ENCODE measurements around the gene HELQ.

The HELQ gene

DNA sequence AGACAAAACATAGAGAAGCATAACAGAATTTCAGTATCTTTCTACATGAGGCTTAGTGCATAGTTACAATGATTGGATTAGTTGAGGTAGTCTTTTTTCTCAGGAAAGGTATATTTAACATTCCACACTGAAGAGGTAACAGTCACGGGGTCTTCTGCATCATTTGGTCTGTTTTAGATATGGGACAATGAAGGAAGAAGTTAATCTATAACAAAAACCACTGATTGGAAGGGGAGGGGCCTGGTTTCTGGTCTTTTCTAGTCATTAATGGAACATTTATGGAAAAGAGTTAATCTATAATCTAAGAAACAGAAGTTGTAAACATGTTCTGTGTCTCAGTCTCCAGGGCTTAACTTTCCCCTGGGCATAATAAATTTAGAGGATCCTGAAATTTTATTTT, 83.7 kb downstream of the HELQ start:
- no peaks in the 10 kb centered on the region for H3K79me1 ChIP-seq (replicated peaks; ENCODE audit: low read length, poor library complexity, severe bottlenecking)
- no peak overlapping the region for H2BK15ac ChIP-seq (ENCODE audit: low read depth, poor library complexity, severe bottlenecking)
- H3K27ac ChIP-seq (ENCODE audit: low read length, poor library complexity, severe bottlenecking): no peak overlapping the region
- H3K23ac ChIP-seq (ENCODE audit: low read length in 2 of 2): no peak overlapping the region
- no peak for DNase-seq
- no peak overlapping the region for H2BK120ac ChIP-seq (ENCODE audit: low read depth, low read length)
- H3K18ac ChIP-seq (ENCODE audit: low read depth in 1 of 2, low read length in 2 of 2): no peak overlapping the region
- WGBS: 86% methylated on average over 1 of the region's 1 CpG
- H2AFZ ChIP-seq (ENCODE audit: low read depth, low read length): no peak overlapping the region
- no peak overlapping the region for H2BK12ac ChIP-seq (ENCODE audit: low read length in 2 of 2)
- no peak overlapping the region for H3K4ac ChIP-seq (ENCODE audit: low read depth in 1 of 2, low read length in 2 of 2)
- no peak overlapping the region for H4K91ac ChIP-seq (ENCODE audit: low read length)
- H3K14ac ChIP-seq (ENCODE audit: low read length in 2 of 2): no peak overlapping the region
- H3K4me1 ChIP-seq (ENCODE audit: control insufficient read depth, insufficient read depth, low read depth, low read length): peaks cover 7% of the 10 kb centered on the region
- no peak overlapping the region for H3K4me2 ChIP-seq (ENCODE audit: low read length, poor library complexity, severe bottlenecking)
- no peak overlapping the region for H2AK5ac ChIP-seq (ENCODE audit: low read length, severe bottlenecking)
- no peak overlapping the region for H3K9ac ChIP-seq (ENCODE audit: low read length)
- H3K36me3 ChIP-seq (ENCODE audit: control insufficient read depth in 1 of 2, insufficient read depth in 2 of 2, low read depth in 1 of 2, low read length in 2 of 2): no peaks in the 10 kb centered on the region
- H2BK5ac ChIP-seq (ENCODE audit: low read depth, low read length, poor library complexity, severe bottlenecking): no peak overlapping the region
- H4K8ac ChIP-seq (ENCODE audit: low read length): no peak overlapping the region
- H3K9me3 ChIP-seq (ENCODE audit: control insufficient read depth, low read length): no peaks in the 10 kb centered on the region
- no peak overlapping the region for H3K4me3 ChIP-seq (ENCODE audit: insufficient read depth in 1 of 2, low read depth in 1 of 2, low read length in 2 of 2)
- H3K27me3 ChIP-seq (ENCODE audit: control insufficient read depth in 1 of 2, insufficient read depth in 1 of 2, low read length in 2 of 2): no peaks in the 10 kb centered on the region

DNA sequence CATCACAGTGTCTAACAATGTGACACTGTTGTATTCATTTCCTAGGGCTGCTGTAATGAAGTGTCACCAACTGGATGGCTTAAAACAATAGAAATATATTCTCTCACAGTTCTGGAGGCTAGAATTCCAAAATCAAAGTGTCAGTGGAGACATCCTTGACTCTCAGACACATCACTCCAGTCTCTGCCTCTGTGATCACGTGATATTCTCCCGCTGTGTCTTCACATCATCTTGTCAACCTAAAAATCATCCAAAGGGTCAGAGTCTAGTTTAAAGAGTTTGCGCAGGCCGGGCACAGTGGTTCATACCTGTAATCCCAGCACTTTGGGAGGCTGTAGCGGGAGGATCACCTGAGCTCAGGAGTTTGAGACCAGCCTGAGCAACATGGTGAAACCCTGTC, 84.4 kb downstream of the HELQ start:
- Histone ChIP-seq H2AFZ (ENCODE audit: low read depth, low read length) (no peak overlapping the region), H2BK15ac (ENCODE audit: low read depth, poor library complexity, severe bottlenecking) (no peak overlapping the region), H3K4ac (ENCODE audit: low read depth in 1 of 2, low read length in 2 of 2) (no peak overlapping the region), H3K4me3 (ENCODE audit: insufficient read depth in 1 of 2, low read depth in 1 of 2, low read length in 2 of 2) (no peak overlapping the region), H2BK5ac (ENCODE audit: low read depth, low read length, poor library complexity, severe bottlenecking) (no peak overlapping the region), H4K91ac (ENCODE audit: low read length) (no peak overlapping the region), H3K27ac (ENCODE audit: low read length, poor library complexity, severe bottlenecking) (no peak overlapping the region), H3K4me1 (ENCODE audit: control insufficient read depth, insufficient read depth, low read depth, low read length) (peaks cover 7% of the 10 kb centered on the region), H2BK120ac (ENCODE audit: low read depth, low read length) (no peak overlapping the region), H3K9ac (ENCODE audit: low read length) (no peak overlapping the region), H3K9me3 (ENCODE audit: control insufficient read depth, low read length) (no peaks in the 10 kb centered on the region), H3K36me3 (ENCODE audit: control insufficient read depth in 1 of 2, insufficient read depth in 2 of 2, low read depth in 1 of 2, low read length in 2 of 2) (no peaks in the 10 kb centered on the region), H3K18ac (ENCODE audit: low read depth in 1 of 2, low read length in 2 of 2) (no peak overlapping the region), H3K27me3 (ENCODE audit: control insufficient read depth in 1 of 2, insufficient read depth in 1 of 2, low read length in 2 of 2) (no peaks in the 10 kb centered on the region), H3K14ac (ENCODE audit: low read length in 2 of 2) (peak overlapping the region in 1 of 2 experiments; percentile 27), H4K8ac (ENCODE audit: low read length) (no peak overlapping the region), H3K4me2 (ENCODE audit: low read length, poor library complexity, severe bottlenecking) (no peak overlapping the region), H3K23ac (ENCODE audit: low read length in 2 of 2) (no peak overlapping the region), H2AK5ac (ENCODE audit: low read length, severe bottlenecking) (no peak overlapping the region), H2BK12ac (ENCODE audit: low read length in 2 of 2) (no peak overlapping the region), H3K79me1 (replicated peaks; ENCODE audit: low read length, poor library complexity, severe bottlenecking) (no peaks in the 10 kb centered on the region)
- DNase-seq: no peak
- WGBS: 95% methylated on average over 5 of the region's 5 CpGs

DNA sequence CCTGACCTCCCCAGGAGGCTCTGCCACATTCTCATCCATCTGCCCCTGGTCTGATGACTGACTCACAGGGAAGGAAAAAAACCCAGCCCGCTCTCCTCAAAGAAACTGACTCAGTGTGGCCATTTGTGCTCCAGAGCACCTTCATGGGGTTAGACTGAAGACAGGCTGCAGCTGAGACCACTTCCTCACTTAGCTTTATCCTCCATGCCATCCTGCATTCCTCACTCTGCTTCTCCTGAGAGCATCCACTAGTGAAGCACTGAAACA, 85.0 kb downstream of the HELQ start:
- no peak overlapping the region for H2BK5ac ChIP-seq (ENCODE audit: low read depth, low read length, poor library complexity, severe bottlenecking)
- H3K23ac ChIP-seq (ENCODE audit: low read length in 2 of 2): no peak overlapping the region
- peak overlapping the region in 1 of 2 experiments; percentile 1 for H3K4ac ChIP-seq (ENCODE audit: low read depth in 1 of 2, low read length in 2 of 2)
- no peaks in the 10 kb centered on the region for H3K27me3 ChIP-seq (ENCODE audit: control insufficient read depth in 1 of 2, insufficient read depth in 1 of 2, low read length in 2 of 2)
- no peak overlapping the region for H2BK15ac ChIP-seq (ENCODE audit: low read depth, poor library complexity, severe bottlenecking)
- WGBS: 50% methylated on average over 1 of the region's 1 CpG
- H4K8ac ChIP-seq (ENCODE audit: low read length): peak overlapping the region; percentile 92
- peaks cover 7% of the 10 kb centered on the region for H3K4me1 ChIP-seq (ENCODE audit: control insufficient read depth, insufficient read depth, low read depth, low read length)
- peak; percentile 14 for DNase-seq
- H3K9me3 ChIP-seq (ENCODE audit: control insufficient read depth, low read length): no peaks in the 10 kb centered on the region
- H3K36me3 ChIP-seq (ENCODE audit: control insufficient read depth in 1 of 2, insufficient read depth in 2 of 2, low read depth in 1 of 2, low read length in 2 of 2): no peaks in the 10 kb centered on the region
- peak overlapping the region; percentile 6 to 23 for H2BK12ac ChIP-seq (ENCODE audit: low read length in 2 of 2)
- no peak overlapping the region for H2BK120ac ChIP-seq (ENCODE audit: low read depth, low read length)
- no peak overlapping the region for H2AFZ ChIP-seq (ENCODE audit: low read depth, low read length)
- no peak overlapping the region for H3K4me2 ChIP-seq (ENCODE audit: low read length, poor library complexity, severe bottlenecking)
- no peak overlapping the region for H2AK5ac ChIP-seq (ENCODE audit: low read length, severe bottlenecking)
- H3K9ac ChIP-seq (ENCODE audit: low read length): no peak overlapping the region
- H3K79me1 ChIP-seq (replicated peaks; ENCODE audit: low read length, poor library complexity, severe bottlenecking): no peaks in the 10 kb centered on the region
- no peak overlapping the region for H3K27ac ChIP-seq (ENCODE audit: low read length, poor library complexity, severe bottlenecking)
- peak overlapping the region in 1 of 2 experiments; percentile 48 for H3K18ac ChIP-seq (ENCODE audit: low read depth in 1 of 2, low read length in 2 of 2)
- peak overlapping the region; percentile 88 for H4K91ac ChIP-seq (ENCODE audit: low read length)
- H3K4me3 ChIP-seq (ENCODE audit: insufficient read depth in 1 of 2, low read depth in 1 of 2, low read length in 2 of 2): no peak overlapping the region
- peak overlapping the region in 1 of 2 experiments; percentile 2 for H3K14ac ChIP-seq (ENCODE audit: low read length in 2 of 2)

DNA sequence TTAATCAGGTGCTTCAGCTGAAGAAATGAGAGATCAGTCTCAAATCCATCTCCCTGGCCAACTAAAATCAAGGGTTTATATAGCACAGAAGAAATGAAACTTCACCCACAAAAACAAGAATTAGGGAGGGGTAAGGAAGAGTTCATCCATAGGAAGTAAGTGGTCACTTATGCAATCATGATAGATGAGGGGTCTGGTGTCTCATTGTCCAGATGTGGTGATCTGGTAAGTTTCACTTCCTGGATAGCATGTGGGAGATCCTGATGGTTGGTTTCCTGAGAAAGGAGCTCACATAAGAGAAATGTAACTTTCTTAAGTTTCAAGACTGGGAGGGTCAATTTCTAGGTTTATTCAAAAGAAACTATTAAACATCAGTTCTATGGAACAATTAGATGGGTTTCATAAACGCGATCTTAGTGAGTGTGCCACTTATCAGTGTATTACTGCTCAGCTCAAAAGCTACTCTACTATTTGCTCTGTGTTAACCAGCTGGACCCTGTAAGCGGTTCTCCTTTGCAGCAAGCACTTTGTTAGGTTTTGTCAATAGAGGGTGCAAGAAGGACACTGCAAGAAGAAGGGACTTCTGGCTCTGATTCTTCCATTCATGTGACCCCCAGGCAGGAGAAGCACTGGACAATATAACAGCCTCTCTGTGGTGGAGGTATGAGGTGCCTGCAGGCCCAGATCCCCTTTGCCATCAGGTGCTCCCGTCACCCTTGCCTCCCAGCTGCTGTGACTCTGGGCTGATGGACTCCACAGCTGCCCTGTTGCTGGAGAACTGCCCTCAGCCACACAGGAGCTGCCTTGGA, 85.6 kb downstream of the HELQ start:
- H3K4ac ChIP-seq (ENCODE audit: low read depth in 1 of 2, low read length in 2 of 2): peak overlapping the region in 1 of 2 experiments; percentile 1
- no peaks in the 10 kb centered on the region for H3K27me3 ChIP-seq (ENCODE audit: control insufficient read depth in 1 of 2, insufficient read depth in 1 of 2, low read length in 2 of 2)
- H3K4me2 ChIP-seq (ENCODE audit: low read length, poor library complexity, severe bottlenecking): no peak overlapping the region
- H3K4me1 ChIP-seq (ENCODE audit: control insufficient read depth, insufficient read depth, low read depth, low read length): peaks cover 7% of the 10 kb centered on the region
- H3K18ac ChIP-seq (ENCODE audit: low read depth in 1 of 2, low read length in 2 of 2): peak overlapping the region in 1 of 2 experiments; percentile 48
- H2BK12ac ChIP-seq (ENCODE audit: low read length in 2 of 2): peak overlapping the region in 1 of 2 experiments; percentile 23
- H4K8ac ChIP-seq (ENCODE audit: low read length): peak overlapping the region; percentile 92
- H2BK5ac ChIP-seq (ENCODE audit: low read depth, low read length, poor library complexity, severe bottlenecking): no peak overlapping the region
- H4K91ac ChIP-seq (ENCODE audit: low read length): peak overlapping the region; percentile 88
- no peak overlapping the region for H3K4me3 ChIP-seq (ENCODE audit: insufficient read depth in 1 of 2, low read depth in 1 of 2, low read length in 2 of 2)
- H3K9ac ChIP-seq (ENCODE audit: low read length): no peak overlapping the region
- no peak overlapping the region for H2BK15ac ChIP-seq (ENCODE audit: low read depth, poor library complexity, severe bottlenecking)
- no peak overlapping the region for H2BK120ac ChIP-seq (ENCODE audit: low read depth, low read length)
- no peak overlapping the region for H2AFZ ChIP-seq (ENCODE audit: low read depth, low read length)
- no peak overlapping the region for H3K27ac ChIP-seq (ENCODE audit: low read length, poor library complexity, severe bottlenecking)
- H3K23ac ChIP-seq (ENCODE audit: low read length in 2 of 2): no peak overlapping the region
- H3K36me3 ChIP-seq (ENCODE audit: control insufficient read depth in 1 of 2, insufficient read depth in 2 of 2, low read depth in 1 of 2, low read length in 2 of 2): no peaks in the 10 kb centered on the region
- H3K9me3 ChIP-seq (ENCODE audit: control insufficient read depth, low read length): no peaks in the 10 kb centered on the region
- peak; percentile 48 for DNase-seq
- H3K79me1 ChIP-seq (replicated peaks; ENCODE audit: low read length, poor library complexity, severe bottlenecking): no peaks in the 10 kb centered on the region
- 77% methylated on average over 4 of the region's 4 CpGs for WGBS
- H2AK5ac ChIP-seq (ENCODE audit: low read length, severe bottlenecking): no peak overlapping the region
- peak overlapping the region in 1 of 2 experiments; percentile 2 for H3K14ac ChIP-seq (ENCODE audit: low read length in 2 of 2)

Data from mesenchymal stem cell (in vitro differentiated cells and primary cell).